Stimulated activated CD4-positive, alpha-beta T cell treated with anti-CD3 and anti-CD28 coated beads, Interleukin-4, amount 100 ng/mL, for 1 hour (primary cell): ENCODE results near the gene ZZZ3.
"Not testable (repeated sequence)": the region's sequence is repeated elsewhere in the genome, so short reads cannot be mapped to it uniquely, and the experiment has no call there.

Source experiments
- DNase-seq: peaks from one replicate; pipeline ENCODE4 v3.0.0-alpha.2; 2020

The ZZZ3 gene

DNA sequence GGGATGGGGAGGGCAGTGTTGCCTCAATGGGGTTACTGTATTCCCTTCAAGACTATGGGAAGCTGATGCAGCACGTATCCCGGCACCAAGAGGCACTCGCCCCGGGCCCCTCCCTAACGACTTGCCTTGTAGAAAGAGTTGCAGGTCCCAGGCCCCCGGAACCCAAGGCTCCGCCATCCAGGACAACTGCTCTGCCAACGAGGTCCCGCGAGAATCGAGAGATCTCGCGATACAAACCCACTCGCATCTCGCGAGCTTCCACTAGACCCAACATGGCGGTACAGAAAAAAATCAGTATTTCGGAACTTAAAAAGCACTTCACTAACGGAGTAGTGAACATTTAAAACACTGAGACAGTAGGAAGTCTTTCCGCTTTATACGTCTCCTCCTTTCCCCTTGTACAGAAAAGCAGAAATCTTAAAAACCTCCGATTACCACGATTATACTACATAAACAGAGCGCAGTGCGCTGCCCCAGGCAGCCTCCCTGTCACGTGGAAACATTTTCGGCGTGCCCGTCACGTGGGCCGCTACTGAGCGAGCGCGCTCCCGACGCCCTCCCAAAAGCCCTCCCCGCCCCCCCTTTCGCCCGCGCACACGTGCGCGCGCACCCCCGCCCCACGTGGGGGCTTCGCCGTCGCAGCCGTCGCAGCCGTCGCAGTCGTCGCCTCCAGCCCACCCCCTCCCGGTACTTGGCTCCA, at the start of gene ZZZ3:
TSS of gene ZZZ3 (minus strand) at position 199 of the 700 bp plus-strand sequence. CDS start 49,304 bp downstream, outside the sequence.
- DNase-seq = peak; percentile 90

DNA sequence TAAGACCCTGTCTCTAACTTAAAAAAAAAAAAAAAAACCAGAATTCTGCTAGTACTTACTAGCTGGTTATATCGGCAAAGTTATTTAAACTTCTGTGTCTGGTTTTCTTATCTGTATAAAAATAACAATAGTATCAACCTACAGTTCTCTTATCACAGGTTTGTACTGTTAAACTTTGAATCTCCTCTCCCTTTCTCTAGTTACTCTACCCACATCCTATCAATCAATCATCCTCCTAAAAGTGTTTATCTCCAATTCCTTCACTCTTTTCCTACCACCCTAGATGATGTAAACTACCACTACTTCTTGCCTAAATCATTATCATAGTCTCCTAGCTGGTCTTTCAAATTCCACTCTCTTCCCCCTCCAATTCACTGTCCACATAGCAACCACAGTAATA, 49.6 kb upstream of the ZZZ3 start:
- no peak for DNase-seq

DNA sequence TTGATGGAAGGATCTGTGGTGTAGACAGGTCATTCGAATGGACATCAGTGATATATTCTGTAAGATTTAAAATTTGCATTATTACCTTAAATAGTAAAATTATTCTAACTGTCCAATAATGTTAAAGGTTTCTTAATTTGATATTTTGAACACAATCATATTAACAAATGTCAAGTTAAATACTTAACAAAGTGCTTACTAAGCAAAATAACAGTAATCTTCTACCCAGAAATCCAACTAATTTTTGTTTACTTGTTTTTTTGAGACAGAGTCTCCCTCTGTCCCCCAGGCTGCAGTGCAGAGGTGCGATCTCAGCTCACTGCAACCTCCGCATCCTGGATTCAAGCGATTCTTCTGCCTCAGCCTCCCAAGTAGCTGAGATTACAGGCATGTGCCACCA, 43.2 kb upstream of the ZZZ3 start:
- no peak for DNase-seq

DNA sequence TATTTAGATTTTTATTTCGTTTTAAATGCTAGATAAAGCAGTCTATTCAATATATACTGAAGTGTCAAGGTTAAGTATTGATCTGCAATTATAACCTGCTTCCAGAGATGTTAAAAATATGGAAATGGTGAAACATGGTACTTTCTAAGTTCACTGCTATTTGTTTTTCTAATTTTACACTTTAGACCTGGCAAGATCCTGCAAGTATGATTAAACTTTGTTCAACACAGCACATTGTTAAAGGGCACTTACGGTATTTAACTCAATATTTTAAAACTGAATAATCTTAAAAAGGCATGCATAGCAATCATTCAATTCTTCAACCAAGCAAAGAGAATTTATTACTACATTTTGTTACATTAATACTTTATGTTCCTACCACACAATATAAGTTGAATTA, 35.7 kb upstream of the ZZZ3 start:
- no peak for DNase-seq

DNA sequence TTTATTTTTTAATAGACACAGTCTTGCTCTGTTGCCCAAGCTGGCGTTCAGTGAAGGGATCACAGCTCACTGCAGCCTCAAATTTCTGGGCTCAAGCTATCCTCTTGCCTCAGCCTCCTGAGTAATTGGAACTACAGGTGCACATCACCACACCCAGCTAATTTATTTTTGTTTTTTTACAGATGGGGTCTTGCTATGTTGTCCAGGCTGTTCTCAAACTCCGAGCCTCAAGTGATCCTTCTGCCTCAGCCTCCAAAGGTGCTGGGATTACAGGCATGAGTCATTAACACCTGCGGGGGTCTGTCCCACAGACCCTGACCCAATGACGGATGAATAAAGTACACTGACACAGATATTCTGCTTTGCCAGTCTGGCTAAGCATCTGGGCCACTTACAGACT, 33.6 kb upstream of the ZZZ3 start:
- DNase-seq = no peak

DNA sequence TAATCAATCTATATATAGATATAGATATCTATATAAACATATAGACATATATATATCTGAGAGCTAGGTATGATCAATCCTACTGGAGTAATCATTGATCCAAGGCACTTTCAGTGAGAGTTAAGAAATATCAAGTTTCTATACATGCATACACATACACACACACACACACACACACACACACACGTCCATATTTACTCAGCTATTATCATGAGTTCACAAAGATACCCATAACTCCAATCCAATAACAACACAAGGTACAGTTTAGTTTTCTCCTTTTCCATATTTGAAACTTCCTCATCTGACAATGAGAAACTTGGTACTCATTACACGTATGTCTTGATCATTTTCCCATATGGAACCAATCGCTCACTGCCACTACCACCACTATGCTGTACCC, 27.3 kb upstream of the ZZZ3 start:
- DNase-seq = no peak

DNA sequence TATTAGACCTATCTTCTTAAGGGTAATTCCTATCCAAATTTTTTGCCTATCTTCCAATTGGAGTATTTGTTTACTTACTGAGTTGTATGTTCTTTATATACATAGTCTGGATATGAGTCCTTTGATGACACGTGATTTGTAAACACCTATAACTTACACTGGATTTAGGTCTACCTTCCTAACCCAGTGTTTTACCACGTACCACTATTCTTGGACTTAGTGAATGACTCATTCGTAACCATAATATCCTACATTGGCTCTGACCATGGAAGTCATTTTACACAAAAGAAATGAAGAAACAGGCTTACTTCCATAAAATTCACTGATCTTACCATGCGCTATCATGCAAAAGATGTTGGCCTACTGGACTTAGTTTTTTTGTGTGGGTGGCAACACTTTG, 23.9 kb upstream of the ZZZ3 start:
- DNase-seq = no peak

DNA sequence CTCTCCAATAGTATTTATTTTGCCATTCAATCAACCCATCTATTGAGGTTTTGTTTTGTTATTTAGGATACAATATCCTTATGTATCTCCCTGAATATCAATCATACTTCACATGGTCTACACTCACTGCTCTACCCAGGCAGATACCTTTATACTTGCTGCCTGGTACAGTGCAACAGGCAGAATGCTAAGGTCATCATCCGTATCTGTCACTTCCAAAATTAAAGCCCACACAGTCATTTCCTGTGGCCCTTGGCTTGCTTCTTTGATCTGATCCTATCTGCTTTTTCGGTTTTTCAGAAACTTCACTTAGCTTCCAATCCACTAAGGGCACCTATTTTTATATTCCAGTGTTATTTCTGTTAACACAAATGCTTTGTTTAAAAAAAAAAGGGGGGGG, 22.3 kb upstream of the ZZZ3 start:
- no peak for DNase-seq

DNA sequence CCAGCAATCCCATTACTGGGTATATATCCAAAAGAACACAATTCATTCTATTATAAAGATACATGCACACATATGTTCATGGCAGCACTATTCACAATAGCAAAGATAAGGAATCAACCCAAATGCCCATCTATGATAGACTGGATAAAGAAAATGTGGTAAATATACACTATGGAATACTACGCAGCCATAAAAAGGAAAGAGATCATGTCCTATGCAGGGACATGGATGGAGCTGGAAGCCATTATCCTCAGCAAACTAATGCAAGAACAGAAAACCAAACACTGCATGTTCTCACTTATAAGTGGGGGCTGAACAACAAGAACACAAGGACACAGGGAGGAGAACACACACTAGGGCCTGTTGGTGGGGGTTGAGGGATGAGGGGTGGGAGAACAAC, 17.2 kb upstream of the ZZZ3 start:
- DNase-seq = not testable (repeated sequence)

DNA sequence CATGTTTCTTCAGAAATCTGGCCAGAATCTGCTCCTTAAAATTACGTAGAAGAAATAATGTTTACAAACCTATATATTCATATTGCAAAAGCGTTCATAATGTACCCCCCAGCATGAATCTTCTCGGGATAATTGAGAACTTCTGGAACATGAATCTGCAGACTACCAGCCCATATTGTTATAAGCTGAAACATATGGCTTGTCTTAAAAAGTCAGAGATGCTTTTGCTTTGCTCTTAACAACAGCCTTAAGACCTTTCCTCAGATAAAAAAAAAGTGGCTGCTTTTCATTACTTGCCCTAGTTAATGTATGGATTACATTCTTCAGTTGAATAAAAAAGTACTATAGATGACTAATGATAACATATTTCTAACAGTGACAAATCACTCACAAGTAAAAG, 15.0 kb upstream of the ZZZ3 start:
- DNase-seq = no peak

DNA sequence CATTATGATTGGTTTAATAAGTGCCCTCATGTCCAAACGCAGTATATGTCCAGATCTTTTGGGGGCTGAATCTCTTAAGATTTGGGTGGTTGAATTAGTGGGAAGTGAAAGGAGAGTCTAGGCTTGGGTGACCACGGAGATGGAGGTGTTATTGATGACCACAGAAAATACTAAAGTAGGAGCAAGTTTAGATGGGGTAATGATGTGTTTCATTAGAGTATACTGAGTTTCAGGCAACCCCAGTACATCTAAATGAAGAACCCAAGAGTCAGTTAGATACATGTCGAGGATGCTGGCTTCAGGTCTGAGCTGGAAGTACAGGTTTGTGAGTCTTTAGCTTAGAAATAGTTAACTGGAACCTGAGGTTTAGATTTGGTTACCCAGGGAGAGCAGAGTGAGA, 6.5 kb upstream of the ZZZ3 start:
- no peak for DNase-seq

DNA sequence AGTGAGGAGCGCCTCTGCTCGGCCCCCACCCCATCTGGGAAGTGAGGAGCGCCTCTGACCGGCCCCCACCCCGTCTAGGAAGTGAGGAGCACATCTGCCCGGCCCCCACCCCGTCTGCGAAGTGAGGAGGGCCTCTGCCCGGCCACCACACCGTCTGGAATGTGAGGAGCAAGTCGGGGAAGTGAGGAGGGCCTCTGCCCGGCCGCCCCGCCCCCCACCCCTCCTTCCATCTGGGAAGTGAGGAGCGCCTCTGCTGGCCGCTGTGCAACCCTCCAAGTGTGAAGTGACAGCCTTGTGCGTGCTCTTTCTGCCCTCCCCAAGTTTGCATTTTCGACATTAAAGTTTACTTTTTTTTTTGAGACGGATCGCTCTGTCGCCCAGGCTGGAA, 5.1 kb upstream of the ZZZ3 start:
- DNase-seq = no peak

DNA sequence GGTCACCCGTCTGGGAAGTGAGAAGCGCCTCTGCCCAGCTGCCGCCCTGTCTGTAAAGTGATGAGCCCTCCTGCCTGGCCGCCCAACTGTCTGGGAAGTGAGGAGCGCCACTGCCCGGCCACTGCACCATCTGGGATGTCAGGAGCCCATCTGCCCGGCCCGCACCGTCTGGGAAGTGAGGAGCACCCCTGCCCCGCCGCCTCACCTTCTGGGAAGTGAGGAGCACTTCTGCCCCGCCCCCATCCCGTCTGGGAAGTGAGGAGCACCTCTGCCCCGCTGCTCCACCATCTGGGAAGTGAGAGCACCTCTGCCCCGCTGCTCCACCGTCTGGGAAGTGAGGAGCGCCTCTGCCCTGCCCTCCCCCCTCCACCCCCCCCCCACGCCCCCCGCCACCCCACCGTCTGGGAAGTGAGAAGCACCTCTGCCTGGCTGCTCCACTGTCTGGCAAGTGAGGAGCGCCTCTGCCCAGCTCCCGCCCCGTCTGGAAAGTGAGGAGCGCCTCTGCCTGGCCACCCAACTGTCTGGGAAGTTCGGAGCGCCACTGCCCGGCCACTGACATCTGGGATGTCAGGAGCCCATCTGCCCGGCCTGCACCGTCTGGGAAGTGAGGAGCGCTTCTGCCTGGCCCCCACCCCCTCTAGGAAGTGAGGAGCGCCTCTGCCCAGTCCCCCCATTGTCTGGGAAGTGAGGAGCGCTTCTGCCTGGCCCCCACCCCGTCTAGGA, 4.5 kb upstream of the ZZZ3 start:
- no peak for DNase-seq

DNA sequence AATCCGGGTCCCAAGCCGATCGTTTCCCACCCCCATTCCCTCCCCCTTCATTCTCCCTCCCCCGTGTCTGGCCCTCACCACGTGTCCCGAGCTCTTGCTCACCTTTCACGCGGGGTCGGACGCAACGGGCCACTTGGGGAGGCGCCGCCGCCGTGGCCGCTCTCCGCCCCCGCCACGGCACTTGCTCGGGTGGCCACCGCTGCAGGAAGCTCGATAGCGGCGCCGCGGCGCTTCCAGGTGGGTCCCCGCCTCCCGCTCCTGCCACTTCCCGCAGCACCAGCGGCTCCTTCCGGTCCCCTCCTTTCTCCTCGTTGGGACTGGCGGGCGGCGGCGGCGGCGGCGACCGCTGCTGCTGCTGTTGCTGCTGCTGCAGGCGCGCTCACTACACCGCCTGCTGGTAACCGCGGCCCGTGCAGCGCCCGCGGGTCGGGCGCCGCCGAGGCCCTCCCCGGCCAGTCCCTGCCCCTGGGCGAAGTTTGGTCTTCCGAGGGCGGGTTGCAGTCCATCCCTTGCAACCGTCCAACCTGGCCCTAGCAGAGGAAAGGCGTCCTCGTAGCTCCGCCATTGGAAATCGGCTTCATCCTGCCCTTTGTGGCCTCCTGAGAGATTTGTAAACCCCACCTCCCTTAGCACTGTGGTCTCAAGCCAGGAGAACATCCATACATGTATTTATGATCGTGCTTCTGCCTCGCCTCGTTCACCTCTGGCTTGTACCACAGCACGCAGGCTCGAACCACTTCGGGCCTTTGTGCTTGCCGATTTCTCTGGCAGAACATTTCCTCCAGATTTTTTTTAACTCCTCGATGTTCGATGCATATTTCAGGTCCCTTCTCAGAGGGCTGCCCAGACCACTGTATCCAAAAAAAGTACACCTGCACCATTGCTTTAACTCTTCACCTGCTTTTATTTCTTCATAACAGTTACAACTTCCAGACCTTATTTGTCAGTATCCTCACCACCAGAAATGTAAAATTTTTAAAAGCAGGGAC, 996 bp upstream of the ZZZ3 start:
- peak; percentile 92 for DNase-seq

DNA sequence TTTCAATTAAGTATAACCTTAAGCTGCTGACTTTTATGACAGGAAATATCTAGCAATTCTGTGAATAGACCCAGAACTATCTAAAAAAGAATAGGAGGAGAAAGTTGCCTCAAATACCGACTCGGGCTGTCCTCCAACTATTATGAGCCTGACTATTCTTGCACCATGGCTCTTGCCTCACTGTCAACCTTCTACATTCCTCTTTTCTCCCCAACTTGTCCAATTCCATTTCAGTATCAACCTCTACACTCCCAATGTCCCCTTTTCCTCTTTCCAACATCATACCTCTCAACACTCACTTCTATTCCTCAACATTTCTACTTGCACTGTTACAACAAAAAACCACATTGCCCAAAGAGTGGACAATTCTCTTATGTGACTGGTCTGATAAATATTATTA, 2.3 kb downstream of the ZZZ3 start:
- DNase-seq = no peak

DNA sequence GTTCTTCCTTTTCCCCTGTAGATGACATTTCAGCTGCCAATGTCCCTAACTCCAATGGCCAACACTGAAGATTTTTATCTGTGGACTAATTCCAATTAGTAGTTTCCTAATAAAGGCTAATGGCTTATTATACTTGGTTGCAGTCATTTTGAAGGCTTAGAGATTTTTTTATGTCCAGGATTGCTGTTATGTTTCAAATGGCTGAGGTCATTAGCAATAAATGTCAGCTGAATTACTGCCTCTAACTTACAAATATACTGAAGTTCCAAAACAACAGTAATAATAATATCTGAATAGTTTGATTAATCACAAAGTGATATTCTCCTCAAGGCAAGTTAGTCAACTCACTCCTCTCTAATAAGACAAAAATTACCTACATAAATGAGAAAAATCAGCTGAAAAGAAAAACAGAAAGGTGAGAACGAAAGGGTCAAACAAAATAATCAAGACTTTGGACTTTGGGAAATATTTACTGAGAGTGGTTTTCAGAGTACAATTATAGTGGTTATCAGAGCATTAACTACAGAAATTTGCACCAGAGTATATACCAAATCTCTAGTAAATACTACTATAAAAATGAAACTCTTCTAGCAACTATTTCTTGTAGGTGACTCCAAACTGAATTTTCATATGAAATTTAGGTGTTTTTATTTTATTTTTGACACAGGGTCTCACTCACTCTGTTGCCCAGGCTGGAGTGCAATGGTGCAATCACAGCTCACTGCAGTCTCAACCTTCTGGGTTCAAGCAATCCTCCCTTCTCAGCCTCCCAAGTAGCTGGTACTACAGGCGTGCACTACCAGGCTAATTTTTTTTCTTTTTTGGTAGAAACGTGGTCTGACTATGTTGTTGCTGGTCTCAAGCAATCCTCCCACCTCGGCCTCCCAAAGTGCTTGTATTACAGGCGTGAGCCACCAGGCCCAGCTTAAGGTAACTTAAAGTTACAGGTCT, 3.5 kb downstream of the ZZZ3 start:
- DNase-seq = no peak

DNA sequence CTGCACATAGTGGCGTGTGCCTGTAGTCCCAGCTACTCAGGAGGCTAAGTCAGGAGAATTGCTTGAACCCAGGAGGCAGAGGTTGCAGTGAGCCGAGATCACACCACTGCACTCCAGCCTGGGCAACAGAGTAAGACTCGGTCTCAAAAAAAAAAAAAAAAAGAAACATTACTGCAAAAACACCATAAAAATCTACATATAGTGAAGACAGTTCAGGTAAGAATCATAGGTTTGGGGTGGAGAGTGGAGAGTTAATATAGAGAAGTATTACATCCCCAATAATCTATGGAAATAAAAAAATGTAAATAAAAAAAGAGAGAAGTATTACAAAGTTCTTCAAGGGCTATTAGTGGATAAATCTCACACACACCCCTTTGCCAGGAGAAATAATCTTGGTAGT, 7.7 kb downstream of the ZZZ3 start:
- DNase-seq = not testable (repeated sequence)

DNA sequence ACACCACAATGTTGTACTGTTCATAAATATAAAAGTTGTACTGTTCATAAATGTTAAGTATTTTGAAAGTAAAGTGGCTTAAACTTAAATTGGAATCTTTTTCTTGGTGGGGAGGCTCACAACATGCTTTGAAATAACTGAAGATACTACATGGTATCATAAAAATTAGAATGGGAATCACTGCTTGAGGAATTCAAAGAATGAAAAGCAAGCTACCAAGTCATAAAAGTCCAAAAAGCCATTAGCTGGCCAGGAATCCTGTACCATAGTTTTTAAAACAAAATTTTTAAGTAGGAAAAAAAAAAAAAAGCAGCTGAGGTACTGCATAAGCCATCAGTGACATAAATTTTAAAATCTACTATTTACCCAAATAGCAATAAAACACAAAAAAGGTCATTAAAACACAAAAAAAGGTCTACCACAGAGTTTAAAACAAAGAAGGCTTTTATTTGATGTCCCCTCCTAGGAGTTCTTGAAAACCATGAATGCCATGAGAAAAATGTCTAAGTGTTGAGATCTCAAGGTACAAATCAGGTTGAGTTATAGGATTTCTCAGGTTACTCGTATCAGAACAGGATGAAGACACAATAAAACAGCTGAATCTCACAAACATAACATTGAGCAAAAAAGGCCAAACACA, 8.6 kb downstream of the ZZZ3 start:
- no peak for DNase-seq

DNA sequence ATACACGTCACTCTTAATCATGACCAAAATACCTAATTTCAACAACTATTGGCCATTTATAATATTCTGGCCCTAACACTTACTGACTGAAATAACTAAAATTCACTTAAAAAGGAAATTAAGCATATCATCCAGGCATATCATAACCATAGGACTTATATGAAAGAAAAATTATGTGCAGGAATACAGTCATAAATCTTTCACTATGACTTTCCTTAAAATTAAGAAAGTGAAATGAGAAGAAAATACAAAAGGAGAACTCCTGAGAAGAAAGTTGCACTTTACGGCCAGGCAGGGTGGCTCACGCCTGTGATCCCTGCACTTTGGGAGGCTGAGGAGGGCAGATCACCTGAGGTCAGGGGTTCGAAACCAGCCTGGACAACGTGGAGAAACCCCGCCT, 9.4 kb downstream of the ZZZ3 start:
- DNase-seq = no peak

DNA sequence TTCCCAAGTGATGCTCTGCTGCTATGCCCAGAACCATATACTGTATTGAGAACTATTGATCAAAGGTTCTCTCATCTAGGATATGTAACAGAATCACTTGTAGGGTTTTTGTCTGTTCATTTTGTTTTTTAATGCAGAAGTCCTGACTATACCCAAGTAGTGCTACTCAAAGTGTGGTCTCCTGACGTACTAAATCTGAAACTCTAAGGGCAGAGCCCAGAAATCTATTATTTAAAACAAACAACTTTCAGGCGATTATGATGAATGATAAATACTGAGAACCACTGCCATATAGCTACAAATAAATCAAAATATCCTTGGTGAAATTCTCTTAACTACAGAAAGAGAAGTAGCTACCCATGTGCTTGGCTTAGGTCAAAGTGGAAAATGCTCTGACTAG, 10.1 kb downstream of the ZZZ3 start:
- DNase-seq = no peak

DNA sequence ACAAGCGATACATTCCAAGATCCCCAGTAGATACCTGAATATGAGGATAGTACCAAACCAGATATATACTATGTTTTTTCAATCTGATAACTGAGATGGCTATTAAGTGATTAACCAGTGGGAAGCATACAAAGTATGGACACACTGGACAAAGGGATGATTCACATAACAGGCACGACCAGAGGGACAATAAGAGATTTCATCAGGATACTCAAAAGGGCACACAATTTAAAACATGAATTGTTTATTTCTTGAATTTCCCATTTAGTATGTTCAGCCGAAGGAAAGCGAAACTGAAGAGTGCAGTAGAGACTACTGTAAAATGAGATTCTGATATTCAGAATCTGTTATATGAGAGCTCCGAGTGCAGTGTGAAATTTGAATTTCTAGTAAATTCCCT, 10.6 kb downstream of the ZZZ3 start:
- no peak for DNase-seq

DNA sequence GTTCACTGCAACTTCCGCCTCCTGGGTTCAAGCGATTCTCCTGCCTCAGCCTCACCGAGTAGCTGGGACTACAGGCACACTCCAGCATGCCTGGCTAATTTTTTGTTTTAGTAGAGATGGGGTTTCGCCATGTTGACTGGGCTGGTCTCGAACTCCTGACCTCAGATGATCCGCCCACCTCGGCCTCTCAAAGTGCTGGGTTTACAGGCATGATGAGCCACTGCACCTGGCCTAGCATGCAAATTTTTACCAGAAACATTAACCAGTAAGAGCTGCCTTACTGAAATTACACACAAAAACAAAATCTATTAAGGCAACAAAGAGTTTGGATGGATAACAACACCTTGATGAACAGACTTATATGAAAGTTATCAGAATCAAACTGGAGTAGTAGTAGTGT, 12.1 kb downstream of the ZZZ3 start:
- no peak for DNase-seq
